B cell (primary cell): ENCODE data around the gene STRN. TPM values are rescaled to one million over a fixed set of nuclear protein-coding genes. Genes with fewer than 3 reads are reported as not detected.
"Not testable (repeated sequence)": the region's sequence is repeated elsewhere in the genome, so short reads cannot be mapped to it uniquely, and the experiment has no call there.

ENCODE experiments used
- ATAC-seq: fragments of 200-7000 bp; cut with Tn5 transposase; one replicate; pipeline ENCODE4 v1.10.0; 2021; ENCODE audit warnings: low read depth, mild to moderate bottlenecking, moderate number of reproducible peaks, moderate library complexity
- CTCF ChIA-PET: fragments of 350-600 bp; sonication (Branson Sonifier 250); formaldehyde crosslinking; loops from one replicate; lab custom pipeline; 2021; ENCODE audit warnings: antibody characterized with exemption, inconsistent platforms; lab: Charles Lee
- POLR2A ChIA-PET: fragments of 350-600 bp; sonication (Branson Sonifier 250); formaldehyde crosslinking; loops from one replicate; lab custom pipeline; 2021; ENCODE audit warnings: antibody characterized with exemption; lab: Charles Lee
- DNase-seq: peaks from one replicate; pipeline ENCODE4 v3.0.0; 2013
- H2AFZ ChIP-seq: 2 replicates; pipeline ENCODE4 v1.6.1; 2012; ENCODE audit warnings: mild to moderate bottlenecking, low read depth, low read length; ENCODE audit not compliant: insufficient read depth, poor library complexity, severe bottlenecking
- H3K27ac ChIP-seq, 2 donors: 1 replicate in 1 of 2; 2 replicates in 1 of 2; pipeline ENCODE4 v1.5.1; 2012 to 2013; ENCODE audit warnings: low read length in 2 of 2, mild to moderate bottlenecking in 2 of 2, moderate library complexity in 1 of 2
- H3K27me3 ChIP-seq, 4 experiments: fragments of 200-600 bp in 1 of 4; sonication (generic) in 1 of 4; replicated peaks in 1 of 4; 1 replicate in 2 of 4; 2 replicates in 2 of 4; pipeline versions ENCODE4 v1.6.1 to v1.7.0; 2013 to 2016; ENCODE audit warnings: low read length in 3 of 4, mild to moderate bottlenecking in 2 of 4, mixed read lengths in 1 of 4, moderate library complexity in 1 of 4; ENCODE audit not compliant: insufficient read depth in 4 of 4, control insufficient read depth in 3 of 4; ENCODE audit errors: control extremely low read depth in 1 of 4
- H3K36me3 ChIP-seq, 2 experiments: replicated peaks in 1 of 2; 1 replicate in 1 of 2; 2 replicates in 1 of 2; pipeline versions ENCODE4 v1.6.1 to v1.7.1; 2013; ENCODE audit warnings: low read length in 1 of 2; ENCODE audit not compliant: insufficient read depth in 2 of 2, control insufficient read depth in 1 of 2; ENCODE audit errors: control extremely low read depth in 1 of 2, extremely low read depth in 1 of 2
- H3K4me1 ChIP-seq, 2 donors: fragments of 200-600 bp in 1 of 2; sonication (generic) in 1 of 2; 1 replicate in 1 of 2; 2 replicates in 1 of 2; pipeline versions ENCODE4 v1.5.1 to v1.6.1; 2013 to 2017; ENCODE audit warnings: low read length in 2 of 2; ENCODE audit not compliant: control insufficient read depth in 2 of 2, insufficient read depth in 2 of 2
- H3K4me2 ChIP-seq: replicated peaks from 2 replicates; pipeline ENCODE3; 2012; ENCODE audit warnings: mild to moderate bottlenecking, low read depth, low read length; ENCODE audit not compliant: poor library complexity, severe bottlenecking
- H3K4me3 ChIP-seq, 5 experiments: fragments of 200-600 bp in 1 of 5; sonication (generic) in 1 of 5; 1 replicate in 3 of 5; 2 replicates in 2 of 5; pipeline versions ENCODE4 v1.5.1 to v1.7.0; 2011 to 2016; ENCODE audit warnings: low read length in 4 of 5, mild to moderate bottlenecking in 4 of 5, low read depth in 2 of 5, control low read depth in 1 of 5, moderate library complexity in 1 of 5; ENCODE audit not compliant: insufficient read depth in 1 of 5; ENCODE audit errors: control extremely low read depth in 1 of 5, extremely low read depth in 1 of 5
- H3K79me2 ChIP-seq: fragments of 200-600 bp; sonication (generic); one replicate; pipeline ENCODE4 v1.6.0; 2016; ENCODE audit warnings: low read length; ENCODE audit not compliant: control insufficient read depth, insufficient read depth
- H3K9ac ChIP-seq: fragments of 200-600 bp; sonication (generic); 2 replicates; pipeline ENCODE4 v1.6.1; 2017; ENCODE audit warnings: mild to moderate bottlenecking, low read length, moderate library complexity
- H3K9me3 ChIP-seq, 3 donors: one replicate each; pipeline versions ENCODE4 v1.6.1 to v1.7.1; 2013; ENCODE audit warnings: low read length in 2 of 3; ENCODE audit not compliant: control insufficient read depth in 2 of 3, insufficient read depth in 1 of 3; ENCODE audit errors: control extremely low read depth in 1 of 3
- H4K20me1 ChIP-seq: 2 replicates; pipeline ENCODE4 v1.6.0; 2012; ENCODE audit warnings: mild to moderate bottlenecking, low read length; ENCODE audit not compliant: insufficient read depth, control insufficient read depth, poor library complexity, severe bottlenecking
- H3K27ac Mint-ChIP-seq: one replicate; pipeline ENCODE4 v1.8.0; 2021; ENCODE audit warnings: mixed read lengths
- H3K27me3 Mint-ChIP-seq: one replicate; pipeline ENCODE4 v1.8.0; 2021; ENCODE audit warnings: mixed read lengths
- H3K4me1 Mint-ChIP-seq: one replicate; pipeline ENCODE4 v1.8.0; 2021; ENCODE audit warnings: mixed read lengths
- H3K4me3 Mint-ChIP-seq: one replicate; pipeline ENCODE4 v1.8.0; 2021; ENCODE audit warnings: mixed read lengths
- H3K9me3 Mint-ChIP-seq: one replicate; pipeline ENCODE4 v1.8.0; 2022; ENCODE audit warnings: mixed read lengths; ENCODE audit not compliant: insufficient read depth
- EZH2 ChIP-seq: IDR thresholded peaks from 2 replicates; pipeline ENCODE4 v1.6.1; 2012; ENCODE audit warnings: borderline replicate concordance, low read depth, mild to moderate bottlenecking, moderate library complexity, low read length; ENCODE audit not compliant: insufficient read depth, poor library complexity, severe bottlenecking
- WGBS: methylation state at CpG from one replicate; pipeline ENCODE4 v1.1.5; 2013; ENCODE audit warnings: missing lambda C conversion rate; ENCODE audit not compliant: insufficient coverage; 5-methylcytosine and 5-hydroxymethylcytosine counted together
- intact Hi-C: fragments of 100-400 bp; cut with micrococcal nuclease; formaldehyde crosslinking; loops from one replicate; pipeline ENCODE4 v1.10.0; 2022
- polyA plus RNA-seq: library from polyadenylated mRNA; depleted of rRNA; stranded (reverse); fragments of >200 nt; gene quantifications from 2 replicates; pipeline ENCODE4 v1.2.3, GENCODE V29; 2012
- total RNA-seq, 2 donors: library from RNA; stranded (reverse); fragments of 120-200 nt in 1 of 2; gene quantifications; 1 replicate in 1 of 2; 2 replicates in 1 of 2; pipeline versions ENCODE4 v1.2.3 to v1.2.4, GENCODE V29; 2013 to 2022
- TF ChIP-seq, protein P1 (sequence below): fragments of 200-600 bp; IDR thresholded peaks from one replicate; pipeline ENCODE4 v1.8.0; 2022; ENCODE audit warnings: antibody characterized with exemption, mild to moderate bottlenecking

Gene STRN
- total and polyA plus RNA-seq, 2 donors (not counting 1 experiment from before 2014, with no cell fraction given): 5.8 to 38.6 TPM

- Mint-ChIP-seq H3K27me3 (no peaks in the 10 kb centered on the region), H3K4me3 (no peak overlapping the region), H3K9me3 (no peaks in the 10 kb centered on the region), H3K27ac (no peak overlapping the region), H3K4me1 (no peaks in the 10 kb centered on the region)
- Histone ChIP-seq H3K9me3 (no peaks in the 10 kb centered on the region), H3K4me2 (no peak overlapping the region), H2AFZ (no peak overlapping the region), H3K79me2 (peaks cover 54% of the 10 kb centered on the region), H3K9ac (no peak overlapping the region), H3K36me3 (no peaks in the 10 kb centered on the region), H4K20me1 (no peaks in the 10 kb centered on the region), H3K4me1 (no peaks in the 10 kb centered on the region), H3K27ac (no peak overlapping the region), H3K27me3 (no peaks in the 10 kb centered on the region), H3K4me3 (no peak overlapping the region)
- intact Hi-C loops: no loop called here
- ATAC-seq: no peak
- ChIA-PET POLR2A (no interaction called here), CTCF (no interaction called here)
- TF ChIP-seq, protein P1, sequence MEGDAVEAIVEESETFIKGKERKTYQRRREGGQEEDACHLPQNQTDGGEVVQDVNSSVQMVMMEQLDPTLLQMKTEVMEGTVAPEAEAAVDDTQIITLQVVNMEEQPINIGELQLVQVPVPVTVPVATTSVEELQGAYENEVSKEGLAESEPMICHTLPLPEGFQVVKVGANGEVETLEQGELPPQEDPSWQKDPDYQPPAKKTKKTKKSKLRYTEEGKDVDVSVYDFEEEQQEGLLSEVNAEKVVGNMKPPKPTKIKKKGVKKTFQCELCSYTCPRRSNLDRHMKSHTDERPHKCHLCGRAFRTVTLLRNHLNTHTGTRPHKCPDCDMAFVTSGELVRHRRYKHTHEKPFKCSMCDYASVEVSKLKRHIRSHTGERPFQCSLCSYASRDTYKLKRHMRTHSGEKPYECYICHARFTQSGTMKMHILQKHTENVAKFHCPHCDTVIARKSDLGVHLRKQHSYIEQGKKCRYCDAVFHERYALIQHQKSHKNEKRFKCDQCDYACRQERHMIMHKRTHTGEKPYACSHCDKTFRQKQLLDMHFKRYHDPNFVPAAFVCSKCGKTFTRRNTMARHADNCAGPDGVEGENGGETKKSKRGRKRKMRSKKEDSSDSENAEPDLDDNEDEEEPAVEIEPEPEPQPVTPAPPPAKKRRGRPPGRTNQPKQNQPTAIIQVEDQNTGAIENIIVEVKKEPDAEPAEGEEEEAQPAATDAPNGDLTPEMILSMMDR: no peak
- no peak for TF ChIP-seq EZH2
- no peak for DNase-seq
- no CpG with 5 or more reads among the region's 4 CpGs for WGBS
Measured at GRCh38 chr2:36941867-36942266, 24.5 kb downstream of the STRN start.

GRCh38 chr2:36936526-36936925 lies 29.8 kb downstream of the STRN start:
- H3K36me3 ChIP-seq, H3K27ac ChIP-seq, H3K4me1 ChIP-seq, POLR2A ChIA-PET, H3K4me3 Mint-ChIP-seq, H4K20me1 ChIP-seq, H3K9me3 Mint-ChIP-seq, DNase-seq, H3K4me1 Mint-ChIP-seq, H3K27me3 ChIP-seq, H3K27ac Mint-ChIP-seq, H3K4me3 ChIP-seq, H3K27me3 Mint-ChIP-seq, ATAC-seq, H3K9ac ChIP-seq, intact Hi-C loops, H2AFZ ChIP-seq, H3K4me2 ChIP-seq, H3K9me3 ChIP-seq: not testable (repeated sequence)
- H3K79me2 ChIP-seq: peaks cover 53% of the 10 kb centered on the region
- CTCF ChIA-PET: interaction anchor here (0.6 kb wide), 1 partner anchor 1055 kb away, joined by 3 read pairs; no protein-coding TSS in a partner anchor

- H3K27ac Mint-ChIP-seq, CTCF ChIA-PET, ATAC-seq, H3K27me3 Mint-ChIP-seq, H3K4me3 Mint-ChIP-seq, intact Hi-C loops, H3K9ac ChIP-seq, POLR2A ChIA-PET, H3K27me3 ChIP-seq, H3K4me1 ChIP-seq, H3K4me2 ChIP-seq, DNase-seq, H2AFZ ChIP-seq, H3K9me3 Mint-ChIP-seq, H3K9me3 ChIP-seq, H3K27ac ChIP-seq, H3K36me3 ChIP-seq, H4K20me1 ChIP-seq, H3K4me3 ChIP-seq: not testable (repeated sequence)
- H3K4me1 Mint-ChIP-seq: peaks cover 12% of the 10 kb centered on the region
- WGBS: 96% methylated on average over 4 of the region's 6 CpGs
- H3K79me2 ChIP-seq: peaks cover 31% of the 10 kb centered on the region
Measured at GRCh38 chr2:36931688-36932087, 34.6 kb downstream of the STRN start.
